ENCODE data around the gene VPS35L. TPM values are rescaled to one million over a fixed set of nuclear protein-coding genes. Genes with fewer than 3 reads are reported as not detected.

The VPS35L gene
- total and polyA plus RNA-seq, 2 donors (not counting 1 experiment from before 2014, with no cell fraction given): 17.5 to 62.1 TPM

DNA sequence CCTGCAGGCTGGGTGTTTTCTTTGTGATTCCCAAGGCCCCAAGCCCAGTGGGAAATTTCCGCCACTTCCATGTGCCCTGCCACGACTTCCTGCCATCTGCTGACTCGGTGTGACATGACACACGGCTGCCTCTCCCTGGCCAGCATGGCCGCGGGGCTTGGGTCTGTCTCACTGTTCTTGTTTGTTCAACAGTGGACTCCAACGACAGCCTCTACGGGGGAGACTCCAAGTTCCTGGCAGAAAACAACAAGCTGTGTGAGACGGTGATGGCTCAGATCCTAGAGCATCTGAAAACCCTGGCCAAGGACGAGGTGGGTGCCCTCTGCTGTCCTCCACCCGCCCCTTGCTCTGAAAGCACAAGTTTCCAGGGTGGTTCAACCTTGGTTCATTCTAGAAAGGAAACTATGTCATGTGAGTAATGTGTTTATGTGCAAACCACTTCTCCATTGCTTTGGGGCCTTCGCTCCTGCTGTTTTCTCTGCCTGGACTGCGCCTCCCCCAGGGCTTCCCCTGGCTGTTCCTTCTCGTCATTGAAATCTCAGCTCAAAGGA, 135.7 kb downstream of the VPS35L start:
- Histone ChIP-seq H3K4me3 (ENCODE audit: control extremely low read depth in 1 of 5, extremely low read depth in 1 of 5, insufficient read depth in 1 of 5, low read depth in 2 of 5, low read length in 4 of 5) (no peak overlapping the region), H3K4me2 (replicated peaks; ENCODE audit: low read depth, low read length, poor library complexity, severe bottlenecking) (no peak overlapping the region), H2AFZ (ENCODE audit: insufficient read depth, low read depth, low read length, poor library complexity, severe bottlenecking) (no peak overlapping the region), H3K79me2 (ENCODE audit: control insufficient read depth, insufficient read depth, low read length) (no peaks in the 10 kb centered on the region), H3K27ac (ENCODE audit: low read length in 2 of 2) (no peak overlapping the region), H3K9ac (ENCODE audit: low read length) (no peak overlapping the region), H3K4me1 (ENCODE audit: control insufficient read depth in 2 of 2, insufficient read depth in 2 of 2, low read length in 2 of 2) (no peaks in the 10 kb centered on the region), H3K36me3 (replicated peaks in 1 of 2; ENCODE audit: control extremely low read depth in 1 of 2, control insufficient read depth in 1 of 2, extremely low read depth in 1 of 2, insufficient read depth in 2 of 2, low read length in 1 of 2) (peaks cover 0 to 34% of the 10 kb centered on the region in 2 experiments), H3K27me3 (replicated peaks in 1 of 4; ENCODE audit: control extremely low read depth in 1 of 4, control insufficient read depth in 3 of 4, insufficient read depth in 4 of 4, low read length in 3 of 4) (no peaks in the 10 kb centered on the region), H4K20me1 (ENCODE audit: control insufficient read depth, insufficient read depth, low read length, poor library complexity, severe bottlenecking) (no peaks in the 10 kb centered on the region), H3K9me3 (ENCODE audit: control extremely low read depth in 1 of 3, control insufficient read depth in 2 of 3, insufficient read depth in 1 of 3, low read length in 2 of 3) (no peaks in the 10 kb centered on the region)
- H3K27ac Mint-ChIP-seq: no peak overlapping the region
- no peak overlapping the region for H3K4me3 Mint-ChIP-seq
- TF ChIP-seq, protein P1, sequence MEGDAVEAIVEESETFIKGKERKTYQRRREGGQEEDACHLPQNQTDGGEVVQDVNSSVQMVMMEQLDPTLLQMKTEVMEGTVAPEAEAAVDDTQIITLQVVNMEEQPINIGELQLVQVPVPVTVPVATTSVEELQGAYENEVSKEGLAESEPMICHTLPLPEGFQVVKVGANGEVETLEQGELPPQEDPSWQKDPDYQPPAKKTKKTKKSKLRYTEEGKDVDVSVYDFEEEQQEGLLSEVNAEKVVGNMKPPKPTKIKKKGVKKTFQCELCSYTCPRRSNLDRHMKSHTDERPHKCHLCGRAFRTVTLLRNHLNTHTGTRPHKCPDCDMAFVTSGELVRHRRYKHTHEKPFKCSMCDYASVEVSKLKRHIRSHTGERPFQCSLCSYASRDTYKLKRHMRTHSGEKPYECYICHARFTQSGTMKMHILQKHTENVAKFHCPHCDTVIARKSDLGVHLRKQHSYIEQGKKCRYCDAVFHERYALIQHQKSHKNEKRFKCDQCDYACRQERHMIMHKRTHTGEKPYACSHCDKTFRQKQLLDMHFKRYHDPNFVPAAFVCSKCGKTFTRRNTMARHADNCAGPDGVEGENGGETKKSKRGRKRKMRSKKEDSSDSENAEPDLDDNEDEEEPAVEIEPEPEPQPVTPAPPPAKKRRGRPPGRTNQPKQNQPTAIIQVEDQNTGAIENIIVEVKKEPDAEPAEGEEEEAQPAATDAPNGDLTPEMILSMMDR (IDR thresholded peaks at IDR 0.05): no peak
- no peak for TF ChIP-seq EZH2 (IDR thresholded peaks at IDR 0.05; ENCODE audit: borderline replicate concordance, insufficient read depth, low read depth, low read length, poor library complexity, severe bottlenecking)
- WGBS (ENCODE audit: insufficient coverage): 97% methylated on average over 14 of the region's 14 CpGs
- ChIA-PET CTCF (interaction anchor here (0.7 kb wide), 1 partner anchor 189 kb away, joined by 4 read pairs; no protein-coding TSS in a partner anchor), POLR2A (no interaction called here)
- DNase-seq (no peak), ATAC-seq (ENCODE audit: low read depth) (no peak)
- intact Hi-C loops (cut with micrococcal nuclease): no loop called here
- H3K9me3 Mint-ChIP-seq (ENCODE audit: insufficient read depth): no peaks in the 10 kb centered on the region
- no peaks in the 10 kb centered on the region for H3K4me1 Mint-ChIP-seq
- no peaks in the 10 kb centered on the region for H3K27me3 Mint-ChIP-seq

DNA sequence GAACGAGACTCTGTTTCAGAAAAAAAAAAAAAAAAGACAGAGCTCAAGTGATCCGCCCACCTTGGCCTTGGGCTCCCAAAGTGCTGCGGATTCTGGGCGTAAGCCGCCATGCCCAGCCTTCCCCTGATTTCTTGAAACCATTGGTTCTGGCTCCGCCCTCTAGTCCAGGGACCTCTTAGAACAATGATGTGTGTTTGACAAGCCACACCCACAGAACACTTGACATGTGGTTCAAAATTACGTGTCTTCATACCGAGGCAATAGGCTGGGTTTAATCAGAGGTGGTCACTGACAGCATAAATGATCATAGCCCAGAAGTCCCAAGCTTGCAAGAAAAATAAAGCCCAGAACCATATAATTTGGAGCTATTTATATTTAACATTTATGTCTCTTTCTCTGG, 139.5 kb downstream of the VPS35L start:
- CTCF ChIA-PET: interaction anchor here (0.6 to 0.7 kb wide), 2 partner anchors 22 to 132 kb away, joined by 3 read pairs; no protein-coding TSS in a partner anchor
- ATAC-seq (ENCODE audit: low read depth) (no peak), DNase-seq (no peak)
- POLR2A ChIA-PET: interaction anchor here (0.7 kb wide), 1 partner anchor 358 kb away, joined by 4 read pairs; no protein-coding TSS in a partner anchor
- no peak overlapping the region for H3K4me3 ChIP-seq (ENCODE audit: control extremely low read depth in 1 of 5, extremely low read depth in 1 of 5, insufficient read depth in 1 of 5, low read depth in 2 of 5, low read length in 4 of 5)
- no peaks in the 10 kb centered on the region for H3K27me3 Mint-ChIP-seq
- no peaks in the 10 kb centered on the region for H4K20me1 ChIP-seq (ENCODE audit: control insufficient read depth, insufficient read depth, low read length, poor library complexity, severe bottlenecking)
- no peaks in the 10 kb centered on the region for H3K79me2 ChIP-seq (ENCODE audit: control insufficient read depth, insufficient read depth, low read length)
- H3K36me3 ChIP-seq (replicated peaks in 1 of 2; ENCODE audit: control extremely low read depth in 1 of 2, control insufficient read depth in 1 of 2, extremely low read depth in 1 of 2, insufficient read depth in 2 of 2, low read length in 1 of 2): peaks cover 0 to 40% of the 10 kb centered on the region in 2 experiments
- no peak overlapping the region for H3K4me2 ChIP-seq (replicated peaks; ENCODE audit: low read depth, low read length, poor library complexity, severe bottlenecking)
- no peak overlapping the region for H3K27ac ChIP-seq (ENCODE audit: low read length in 2 of 2)
- no peak for TF ChIP-seq EZH2 (IDR thresholded peaks at IDR 0.05; ENCODE audit: borderline replicate concordance, insufficient read depth, low read depth, low read length, poor library complexity, severe bottlenecking)
- TF ChIP-seq, protein P1 (IDR thresholded peaks at IDR 0.05): no peak
- H3K4me1 Mint-ChIP-seq: no peaks in the 10 kb centered on the region
- H3K27me3 ChIP-seq (replicated peaks in 1 of 4; ENCODE audit: control extremely low read depth in 1 of 4, control insufficient read depth in 3 of 4, insufficient read depth in 4 of 4, low read length in 3 of 4): no peaks in the 10 kb centered on the region
- no peaks in the 10 kb centered on the region for H3K9me3 ChIP-seq (ENCODE audit: control extremely low read depth in 1 of 3, control insufficient read depth in 2 of 3, insufficient read depth in 1 of 3, low read length in 2 of 3)
- H3K27ac Mint-ChIP-seq: no peak overlapping the region
- intact Hi-C loops (cut with micrococcal nuclease): no loop called here
- H3K9me3 Mint-ChIP-seq (ENCODE audit: insufficient read depth): no peaks in the 10 kb centered on the region
- H3K4me3 Mint-ChIP-seq: no peak overlapping the region
- no peaks in the 10 kb centered on the region for H3K4me1 ChIP-seq (ENCODE audit: control insufficient read depth in 2 of 2, insufficient read depth in 2 of 2, low read length in 2 of 2)
- H3K9ac ChIP-seq (ENCODE audit: low read length): no peak overlapping the region
- 98% methylated on average over 6 of the region's 8 CpGs for WGBS (ENCODE audit: insufficient coverage)
- no peak overlapping the region for H2AFZ ChIP-seq (ENCODE audit: insufficient read depth, low read depth, low read length, poor library complexity, severe bottlenecking)
